NCI-H2081 treated with DMSO at 0.1 percent for 48 hours (cell line): ENCODE measurements around the gene P2RX4.
"Not testable (repeated sequence)": the region's sequence is repeated elsewhere in the genome, so short reads cannot be mapped to it uniquely, and the experiment has no call there.

Source experiments
- DNase-seq: peaks from one replicate; lab custom pipeline; 2025; lab: John Stamatoyannopoulos, UW

The P2RX4 gene

GRCh38 chr12:121189131-121189530 is 20.8 kb upstream of the P2RX4 start:
- no peak for DNase-seq

DNA sequence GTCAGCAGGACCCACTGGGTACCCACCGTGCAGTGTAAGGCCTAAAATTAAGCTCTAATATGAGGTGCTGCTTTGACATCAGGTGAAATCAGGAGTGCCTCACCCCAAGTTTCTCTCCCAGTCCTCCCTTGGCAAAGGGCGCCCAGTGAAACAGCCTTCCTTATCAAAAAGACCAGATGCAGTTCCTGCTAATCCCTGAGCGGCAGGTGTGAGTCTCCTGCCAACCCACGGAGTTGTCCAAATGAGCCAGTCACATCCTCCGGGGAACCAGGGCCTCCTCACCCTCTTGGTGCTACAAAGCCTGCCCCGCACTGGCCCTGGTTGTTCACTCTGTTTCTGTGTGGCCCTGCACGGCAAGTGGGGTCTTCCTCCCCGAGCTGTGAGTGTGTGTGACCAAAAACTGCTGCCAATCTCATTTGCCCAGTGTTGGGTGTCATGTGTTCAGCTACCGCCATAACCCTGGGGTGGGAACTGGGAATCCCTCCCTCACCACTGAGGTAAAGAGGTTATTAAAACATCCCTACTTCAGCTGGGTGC is 20.2 kb upstream of the P2RX4 start:
- DNase-seq = no peak

DNA sequence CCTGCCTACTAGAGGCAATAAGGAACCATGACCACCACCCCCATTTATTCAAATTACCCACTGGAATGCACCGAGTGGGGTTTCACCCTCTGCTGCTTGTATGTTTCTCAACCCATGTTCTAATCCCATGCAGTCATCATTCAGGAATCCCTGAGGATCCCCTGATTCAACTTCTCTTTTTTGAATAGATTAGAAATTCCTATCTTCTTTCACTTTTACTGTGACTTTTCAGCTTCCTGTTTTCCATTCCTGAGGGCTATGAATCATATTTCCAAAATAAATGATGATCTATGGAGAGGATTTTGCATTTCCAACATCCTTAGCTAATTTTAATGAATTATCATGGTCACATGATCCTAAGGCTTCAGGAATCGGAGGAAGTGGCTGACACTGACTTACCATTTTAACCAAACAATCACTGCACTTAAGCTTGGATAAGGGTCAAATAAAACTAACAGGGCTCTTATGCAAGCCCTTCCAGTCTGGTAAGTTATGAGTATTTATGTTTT is 19.4 kb upstream of the P2RX4 start:
- DNase-seq = no peak

GRCh38 chr12:121191151-121191550 is 18.8 kb upstream of the P2RX4 start:
- DNase-seq = no peak

DNA sequence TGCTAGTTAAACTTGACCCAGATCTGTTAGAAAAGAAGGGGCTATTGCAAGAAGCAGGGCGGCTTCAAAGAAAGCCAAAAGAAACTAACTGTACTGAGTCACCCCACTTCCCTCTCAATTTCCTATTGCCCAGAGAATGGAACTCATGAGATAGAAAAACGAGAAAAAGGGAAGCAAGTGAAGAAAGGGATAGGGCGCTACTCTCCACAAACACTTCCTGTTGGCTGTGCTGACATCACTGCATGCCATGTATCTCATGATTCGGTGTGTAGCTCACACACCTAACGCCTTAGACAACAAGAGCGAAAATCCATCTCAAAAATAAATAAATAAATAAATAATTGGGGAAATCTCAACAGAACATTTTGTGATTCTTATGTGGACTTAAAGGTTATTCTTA is 13.0 kb upstream of the P2RX4 start:
- DNase-seq = no peak

DNA sequence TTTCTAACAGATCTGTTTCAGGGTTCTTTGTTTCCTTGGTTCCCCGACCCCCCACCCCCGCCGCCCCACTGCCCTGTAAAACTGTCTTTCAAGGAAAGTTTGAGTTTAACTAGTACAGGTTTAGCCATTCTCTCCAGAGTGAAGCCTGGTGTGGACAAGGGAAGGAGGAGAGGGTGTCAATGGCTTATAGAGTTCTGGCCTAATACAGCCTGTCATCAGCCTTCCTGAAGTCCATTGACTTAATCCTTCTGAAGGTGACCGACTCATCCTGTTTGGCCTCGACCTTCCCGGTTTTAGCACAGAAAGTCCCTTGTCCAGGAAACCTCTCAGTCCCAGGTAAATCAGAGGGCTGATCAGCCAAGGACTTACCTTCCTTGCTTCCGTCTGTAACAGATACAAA is 11.0 kb upstream of the P2RX4 start:
- DNase-seq = no peak

GRCh38 chr12:121201140-121201539 is 8.8 kb upstream of the P2RX4 start:
- DNase-seq = not testable (repeated sequence)

GRCh38 chr12:121202407-121203355 is 7.2 kb upstream of the P2RX4 start:
- peak; percentile 73 for DNase-seq

GRCh38 chr12:121203482-121203881 is 6.4 kb upstream of the P2RX4 start:
- DNase-seq = no peak

DNA sequence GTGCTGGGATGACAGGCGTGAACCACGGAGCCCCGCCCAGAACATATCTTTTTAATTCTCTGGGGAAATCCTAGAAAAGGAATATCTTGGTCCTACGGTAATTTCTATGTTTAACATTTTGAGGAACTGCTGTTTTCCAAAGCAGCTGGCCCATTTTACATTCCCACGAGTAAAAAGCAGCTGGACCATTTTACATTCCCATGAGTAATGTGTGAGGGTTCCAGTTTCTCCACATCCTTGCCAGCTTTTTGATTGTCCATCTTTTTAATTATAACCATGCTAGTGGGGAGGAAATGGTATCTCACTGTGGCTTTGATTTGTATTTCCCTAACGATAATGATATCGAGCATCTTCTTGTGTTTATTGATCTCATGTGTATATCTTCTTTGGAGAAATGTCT is 4.4 kb upstream of the P2RX4 start:
- DNase-seq = no peak

DNA sequence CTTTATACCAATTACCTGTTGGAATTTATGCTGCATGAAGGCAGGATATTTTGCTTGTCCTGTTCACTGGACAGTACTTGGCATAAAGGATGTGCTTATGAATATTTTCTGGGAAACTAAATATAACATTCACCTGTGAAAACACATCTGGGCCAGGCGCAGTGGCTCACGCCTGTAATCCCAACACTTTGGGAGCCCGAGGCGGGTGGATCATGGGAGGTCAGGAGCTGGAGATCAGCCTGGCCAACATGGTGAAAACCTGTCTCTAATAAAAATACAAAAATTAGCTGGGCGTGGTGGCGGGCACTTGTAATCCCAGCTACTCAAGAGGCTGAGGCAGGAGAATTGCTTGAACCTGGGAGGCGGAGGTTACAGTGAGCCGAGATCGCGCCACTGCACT is 1.4 kb upstream of the P2RX4 start:
- not testable (repeated sequence) for DNase-seq

- DNase-seq = no peak
Observed at GRCh38 chr12:121209221-121209620, 708 bp upstream of the P2RX4 start.

DNA sequence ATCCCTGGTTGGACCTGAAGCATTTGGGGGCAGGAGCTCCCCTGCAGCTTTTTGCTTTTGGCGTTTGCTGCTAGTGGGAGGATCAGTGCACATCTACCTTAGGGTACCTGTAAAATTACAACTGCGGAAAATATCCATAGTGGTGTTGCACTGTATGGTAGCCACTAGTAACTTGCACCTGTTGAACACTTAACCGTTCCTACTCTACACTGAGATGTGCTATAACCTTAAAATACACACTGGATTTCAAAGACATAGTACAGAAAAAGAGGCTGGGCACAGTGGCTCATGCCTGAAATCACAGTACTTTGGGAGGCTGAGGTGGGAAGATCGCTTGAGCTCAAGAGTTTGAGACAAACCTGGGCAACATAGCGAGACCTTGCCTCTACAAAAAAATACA is 2.9 kb downstream of the P2RX4 start:
- DNase-seq = no peak

DNA sequence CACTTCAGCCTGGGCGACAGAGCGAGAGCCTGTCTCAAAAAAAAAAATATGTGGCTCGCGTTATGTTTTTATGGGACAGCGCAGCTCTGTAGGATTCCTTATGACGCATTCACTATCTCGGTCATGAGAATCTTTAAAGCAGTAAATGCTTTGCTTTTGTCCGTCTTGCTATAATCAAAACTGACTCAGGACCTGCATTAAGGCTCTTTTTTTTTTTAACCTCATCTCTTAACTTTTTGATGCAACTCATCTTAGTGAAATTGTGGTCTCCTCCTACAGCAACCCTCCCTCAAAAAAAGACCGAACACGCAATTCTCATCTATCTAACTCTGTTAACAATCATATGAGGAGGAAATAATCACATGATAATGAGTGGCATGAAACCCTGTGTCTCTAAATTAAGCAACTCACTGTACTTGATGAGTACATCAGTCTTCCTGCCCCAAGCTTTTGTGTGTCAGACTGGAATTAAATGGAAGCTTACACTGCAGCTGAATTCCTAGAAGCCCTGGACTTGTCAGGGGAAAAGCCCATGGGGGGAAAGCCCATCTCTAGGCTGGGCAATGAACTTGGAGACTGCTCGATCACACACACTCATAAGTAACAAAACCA is 4.3 kb downstream of the P2RX4 start:
- DNase-seq = no peak

GRCh38 chr12:121214855-121215745 is 5.2 kb downstream of the P2RX4 start:
- DNase-seq = no peak

GRCh38 chr12:121216102-121216501 is 6.2 kb downstream of the P2RX4 start:
- DNase-seq = no peak

- no peak for DNase-seq
Observed at GRCh38 chr12:121217063-121217462, 7.1 kb downstream of the P2RX4 start.

DNA sequence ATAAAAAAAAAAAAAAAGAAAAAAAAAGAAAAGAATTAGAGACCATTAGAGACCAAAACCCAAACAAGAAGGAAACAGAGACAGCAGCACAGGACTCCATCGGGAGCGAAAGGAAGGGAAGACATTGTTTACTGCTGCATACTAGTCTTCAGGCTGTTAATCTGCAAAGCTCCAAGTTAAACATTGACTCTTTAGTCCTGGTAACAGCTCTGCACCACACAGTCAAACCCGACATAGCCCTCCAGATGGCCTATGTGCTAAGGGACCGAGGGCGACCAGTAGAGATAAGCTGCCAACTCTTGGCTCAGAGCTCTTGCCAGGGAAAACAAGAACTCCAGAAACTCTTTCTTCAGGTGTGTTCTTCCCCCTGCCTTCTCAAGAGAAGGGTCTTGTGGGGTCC is 7.8 kb downstream of the P2RX4 start:
- DNase-seq = no peak

- DNase-seq = no peak
Observed at GRCh38 chr12:121218588-121219352, 8.8 kb downstream of the P2RX4 start.

DNA sequence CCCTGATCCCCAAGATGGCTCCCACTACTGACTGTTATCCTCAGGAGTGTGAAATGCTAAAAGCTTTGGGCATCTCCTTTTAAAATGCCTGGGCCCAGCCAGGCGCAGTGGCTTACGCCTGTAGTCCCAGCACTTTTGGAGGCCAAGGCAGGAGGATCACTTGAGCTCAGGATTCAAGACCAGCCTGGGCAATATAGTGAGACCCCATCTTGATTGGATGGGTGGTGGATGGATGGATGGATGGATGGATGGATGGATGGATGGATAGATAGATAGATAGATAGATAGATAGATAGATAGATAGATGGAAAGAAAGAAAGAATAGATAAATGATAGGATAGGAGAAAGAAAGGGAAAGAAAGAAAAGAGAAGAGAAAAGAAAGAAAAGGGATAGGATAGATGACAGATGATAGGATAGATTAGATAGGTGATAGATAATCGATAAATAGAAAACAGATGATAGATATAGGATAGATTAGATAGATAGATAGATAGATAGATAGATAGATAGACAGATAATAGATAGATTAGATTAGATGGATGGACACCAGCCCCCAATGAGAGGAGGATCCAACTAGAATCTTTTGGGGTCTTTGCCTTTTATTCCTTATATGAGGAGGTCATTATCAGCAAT is 9.5 kb downstream of the P2RX4 start:
- no peak for DNase-seq

DNA sequence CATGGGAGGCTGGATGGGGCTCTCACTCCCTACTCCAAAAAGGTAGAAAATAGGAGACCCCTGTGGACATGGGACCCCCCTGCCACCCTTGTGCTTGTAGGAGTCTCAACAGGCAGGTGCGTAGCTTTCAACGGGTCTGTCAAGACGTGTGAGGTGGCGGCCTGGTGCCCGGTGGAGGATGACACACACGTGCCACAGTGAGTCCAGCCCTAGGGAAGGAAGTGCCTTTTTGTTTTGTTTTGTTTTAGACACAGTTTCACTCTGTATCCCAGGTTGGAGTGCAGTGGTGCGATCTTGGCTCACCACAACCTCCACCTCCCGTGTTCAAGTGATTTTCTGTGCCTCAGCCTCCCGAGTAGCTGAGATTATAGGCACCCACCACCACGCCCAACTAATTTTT is 12.9 kb downstream of the P2RX4 start:
- no peak for DNase-seq
